NCI-H510A treated with DMSO at 0.1 percent for 48 hours (cell line): ENCODE results near the gene SLC4A4.
"Not testable (repeated sequence)": the region's sequence is repeated elsewhere in the genome, so short reads cannot be mapped to it uniquely, and the experiment has no call there.

Source experiments
- DNase-seq: peaks from one replicate; lab custom pipeline; 2025; lab: John Stamatoyannopoulos, UW

SLC4A4 gene

DNA sequence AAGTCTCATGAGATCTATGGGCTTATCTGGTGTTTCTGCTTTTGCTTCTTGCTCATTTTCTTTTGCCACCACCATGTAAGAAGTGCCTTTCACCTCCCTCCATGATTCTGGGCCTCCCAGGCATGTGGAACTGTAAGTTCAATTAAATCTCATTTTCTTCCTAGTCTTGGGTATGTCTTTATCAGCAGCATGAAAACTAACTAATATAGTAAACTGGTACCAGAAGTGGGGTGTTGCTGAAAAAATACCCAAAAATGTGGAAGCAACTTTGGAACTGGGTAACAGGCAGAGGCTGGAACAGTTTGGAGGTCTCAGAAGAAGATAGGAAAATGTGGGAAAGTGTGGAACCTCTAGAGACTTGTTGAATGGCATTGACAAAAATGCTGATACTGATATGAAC is 70.1 kb downstream of the SLC4A4 start:
- DNase-seq: not testable (repeated sequence)

DNA sequence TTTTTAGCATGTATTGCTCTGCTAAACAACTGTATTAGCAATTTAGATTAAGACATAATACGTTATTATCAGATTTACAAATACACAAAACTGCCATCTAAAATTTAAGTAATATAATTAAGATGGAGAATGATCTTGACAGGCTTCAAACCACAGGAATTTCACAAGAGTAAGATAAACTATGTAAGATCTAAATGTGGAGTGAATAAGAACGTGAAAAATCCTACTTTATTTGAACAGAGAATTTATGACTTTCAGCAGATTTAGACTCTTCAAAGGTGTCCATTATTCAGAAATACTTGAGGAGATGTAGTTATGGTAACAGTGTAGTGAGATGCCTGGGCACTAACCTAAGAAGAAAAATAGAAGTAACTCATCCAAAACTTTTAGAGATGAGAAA is 73.2 kb downstream of the SLC4A4 start:
- no peak for DNase-seq

DNA sequence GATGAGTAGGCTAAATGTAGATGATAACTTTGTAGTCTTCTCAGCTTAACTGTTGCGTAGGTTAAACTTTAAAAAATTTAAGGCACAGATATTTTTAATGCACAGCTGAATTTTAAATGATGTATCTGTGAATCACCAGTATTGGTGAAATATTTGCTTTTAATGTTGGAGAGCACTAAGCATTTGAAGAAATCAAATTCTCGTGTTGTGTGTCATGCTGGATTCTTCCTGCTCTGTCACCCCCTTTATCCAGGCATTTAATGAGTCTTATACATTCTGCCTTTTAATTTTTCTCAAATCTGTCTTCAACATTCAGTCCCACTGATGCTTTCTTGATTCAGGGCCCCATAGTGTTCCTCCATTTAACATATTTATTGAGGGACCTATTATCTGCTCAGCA is 76.7 kb downstream of the SLC4A4 start:
- no peak for DNase-seq

DNA sequence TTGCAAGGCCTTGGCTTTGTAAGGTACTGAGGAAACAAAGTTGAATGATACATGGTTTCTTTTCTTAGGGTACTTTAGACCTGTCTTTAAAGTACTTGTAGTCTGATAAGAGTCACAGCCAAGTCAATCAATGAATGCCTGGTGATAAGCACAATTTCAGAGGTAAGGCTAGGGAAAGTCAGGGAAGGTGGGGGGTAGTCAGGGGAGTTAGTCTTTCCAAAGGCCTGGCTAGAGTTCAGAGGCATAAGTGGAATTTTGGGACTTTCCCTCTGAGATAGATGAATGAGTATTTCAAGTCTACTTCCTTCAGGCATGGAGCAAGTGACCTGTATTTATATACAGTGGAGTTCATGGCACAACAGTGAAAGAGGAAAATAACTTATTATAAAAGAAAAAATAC is 78.3 kb downstream of the SLC4A4 start:
- DNase-seq: no peak

DNA sequence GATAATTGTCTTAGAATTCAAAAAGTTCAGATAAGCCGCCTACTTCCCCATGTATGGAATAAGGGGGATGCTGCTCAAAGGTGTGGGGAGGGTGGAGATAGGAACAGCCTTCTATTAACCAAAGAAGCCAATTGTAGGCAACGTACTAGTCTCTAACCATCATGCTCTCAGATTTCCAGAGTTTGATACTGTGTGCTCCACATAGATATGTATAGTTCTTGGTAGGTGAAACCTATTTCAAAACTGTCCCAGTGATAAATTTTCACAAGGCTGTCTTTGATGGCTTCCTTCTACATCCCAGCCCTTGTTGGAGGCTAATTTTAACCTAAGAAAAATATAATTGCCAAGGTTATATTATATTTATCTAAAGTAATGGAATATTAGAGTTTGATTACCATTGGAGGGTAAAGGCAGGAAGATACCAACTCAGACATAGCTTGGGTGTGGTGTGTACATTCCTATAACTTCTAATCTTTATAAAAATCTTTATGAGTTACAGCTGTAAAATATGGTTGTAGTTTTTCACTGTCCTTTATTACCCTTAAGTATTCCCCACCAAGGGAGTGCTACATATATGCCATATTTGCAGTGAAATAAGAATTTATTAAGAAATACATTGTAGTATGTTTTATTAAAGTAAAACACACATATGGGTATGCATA is 87.7 kb downstream of the SLC4A4 start:
- DNase-seq: no peak

DNA sequence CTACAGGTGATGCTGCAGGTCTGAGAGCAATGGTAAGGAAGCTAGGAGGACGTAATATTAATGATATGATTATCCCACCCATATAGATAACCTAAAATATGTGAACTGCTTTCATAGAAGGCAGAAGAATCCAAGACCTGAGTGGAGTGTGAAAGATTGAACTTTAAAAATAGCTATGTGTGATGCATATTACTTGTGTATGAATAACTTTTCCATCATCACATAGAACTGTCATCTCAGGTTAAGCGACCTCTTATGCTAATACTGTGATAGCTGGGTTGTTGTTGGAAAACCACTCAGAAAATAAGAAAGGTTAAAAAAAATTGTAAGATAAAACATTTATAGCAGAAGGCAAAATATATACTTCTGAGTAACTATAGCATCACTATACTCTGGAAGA is 90.3 kb downstream of the SLC4A4 start:
- no peak for DNase-seq

DNA sequence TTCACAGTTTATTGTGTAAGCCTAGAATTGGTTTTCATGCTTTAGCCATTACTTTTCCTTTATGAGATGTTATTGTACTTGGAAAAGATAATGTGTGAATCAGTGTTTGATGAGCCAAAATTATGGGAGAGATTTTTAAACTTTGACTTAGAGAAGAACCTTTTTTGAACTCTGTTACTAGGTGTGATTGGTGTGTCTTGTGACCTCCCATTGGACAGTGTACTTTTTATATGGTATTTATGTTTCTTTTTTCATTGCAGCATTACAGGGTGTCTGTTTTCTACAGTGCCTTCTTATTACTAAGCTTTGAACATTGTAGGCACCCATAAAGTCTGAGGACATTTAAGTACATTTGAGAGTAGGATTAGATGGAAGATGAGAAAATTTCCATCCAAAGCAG is 91.1 kb downstream of the SLC4A4 start:
- DNase-seq: no peak

DNA sequence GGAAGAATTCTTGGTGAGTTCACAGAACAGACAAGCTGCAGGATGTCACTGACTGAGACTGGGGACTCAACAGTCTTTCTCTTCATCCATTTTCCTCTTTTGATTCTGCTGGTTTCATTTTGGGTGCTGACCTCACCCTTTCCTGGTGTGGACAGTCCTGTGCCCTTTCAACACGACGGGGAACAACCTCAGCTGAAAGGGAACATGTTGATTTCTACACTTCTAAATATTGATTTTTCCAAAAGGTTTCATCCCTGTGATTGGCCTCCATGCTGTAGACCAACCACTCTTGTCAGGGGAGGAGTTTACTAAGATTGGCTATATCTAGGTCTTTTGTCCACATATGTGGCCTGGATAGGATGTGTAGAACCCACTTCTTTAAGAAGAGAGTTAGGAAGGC is 91.8 kb downstream of the SLC4A4 start:
- no peak for DNase-seq

DNA sequence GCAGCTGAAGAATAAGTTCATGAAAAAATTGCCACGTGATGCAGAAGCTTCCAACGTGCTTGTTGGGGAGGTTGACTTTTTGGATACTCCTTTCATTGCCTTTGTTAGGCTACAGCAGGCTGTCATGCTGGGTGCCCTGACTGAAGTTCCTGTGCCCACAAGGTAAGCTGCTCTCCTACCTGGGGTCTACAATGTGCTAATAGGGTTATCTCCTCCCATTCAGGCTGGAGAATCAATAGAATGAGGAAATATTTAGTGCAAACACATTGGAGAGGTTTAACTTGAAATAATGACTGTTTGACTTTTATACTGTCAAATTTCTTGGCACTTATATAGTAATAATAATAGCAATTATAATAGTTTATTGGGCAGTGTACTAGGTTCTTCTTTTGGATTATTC is 101.8 kb downstream of the SLC4A4 start:
- DNase-seq: no peak

DNA sequence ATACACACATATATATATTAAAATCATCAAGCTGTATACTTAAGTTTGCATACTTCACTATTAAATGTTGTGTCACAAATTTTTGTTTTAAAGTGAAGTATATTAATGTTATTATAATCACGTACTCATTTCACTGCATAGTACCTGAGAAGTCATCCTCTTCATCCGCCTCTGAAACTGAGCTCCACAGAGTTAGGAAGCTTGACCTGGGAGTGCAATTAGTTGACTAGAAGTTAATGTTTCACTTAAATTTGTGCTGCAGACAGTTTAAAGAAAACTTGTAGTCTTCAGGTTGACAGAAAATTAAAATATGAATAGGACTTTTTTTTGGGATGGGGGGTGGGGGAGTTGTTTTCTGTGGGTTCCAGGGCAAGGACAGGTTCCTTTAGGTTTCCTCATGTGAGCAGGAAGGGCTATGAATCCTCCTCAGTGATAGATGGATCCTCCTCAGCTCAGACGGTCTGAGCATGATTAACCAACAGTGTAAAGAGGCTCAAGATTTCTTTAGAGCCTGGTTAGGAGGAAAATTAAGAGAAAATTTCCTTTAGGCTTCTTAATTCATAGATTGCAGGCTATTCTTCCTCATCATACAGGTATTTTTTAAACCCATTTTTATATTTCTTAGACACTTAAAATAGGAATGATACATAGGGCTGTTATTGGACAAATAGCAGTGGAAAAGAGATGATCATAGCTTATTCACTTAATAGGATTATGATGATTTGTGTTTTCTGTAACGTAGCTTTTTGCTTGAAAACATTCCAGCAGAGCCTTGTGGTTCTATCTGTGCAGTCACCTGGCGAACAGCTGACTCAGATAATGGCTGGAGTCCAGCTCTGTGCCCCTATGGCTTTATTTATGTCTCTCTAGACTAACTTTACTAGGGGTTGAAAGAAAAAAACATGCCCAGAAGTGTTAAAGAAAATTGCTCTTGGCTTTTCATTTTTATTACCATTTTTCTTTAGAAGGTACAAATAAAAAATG is 102.7 kb downstream of the SLC4A4 start:
- DNase-seq: no peak

DNA sequence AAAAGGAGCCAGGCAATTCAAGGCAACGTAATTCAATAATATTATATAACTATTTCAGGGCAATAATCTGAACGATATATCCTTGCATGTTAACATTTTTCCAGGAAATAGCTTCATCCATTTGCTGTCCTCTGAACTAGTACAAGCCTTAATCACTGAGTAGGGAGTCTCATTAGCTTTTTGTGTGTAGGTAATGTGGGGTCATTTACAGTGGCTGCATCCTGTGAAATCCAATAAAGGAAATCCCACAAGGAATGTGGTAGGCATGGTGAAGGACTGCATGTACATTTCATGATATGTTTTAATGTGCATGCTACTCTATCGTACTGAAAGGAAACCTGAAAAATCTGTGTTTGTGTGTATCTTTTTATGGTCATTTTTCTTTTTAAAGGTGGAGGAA is 103.5 kb downstream of the SLC4A4 start:
- DNase-seq: no peak

DNA sequence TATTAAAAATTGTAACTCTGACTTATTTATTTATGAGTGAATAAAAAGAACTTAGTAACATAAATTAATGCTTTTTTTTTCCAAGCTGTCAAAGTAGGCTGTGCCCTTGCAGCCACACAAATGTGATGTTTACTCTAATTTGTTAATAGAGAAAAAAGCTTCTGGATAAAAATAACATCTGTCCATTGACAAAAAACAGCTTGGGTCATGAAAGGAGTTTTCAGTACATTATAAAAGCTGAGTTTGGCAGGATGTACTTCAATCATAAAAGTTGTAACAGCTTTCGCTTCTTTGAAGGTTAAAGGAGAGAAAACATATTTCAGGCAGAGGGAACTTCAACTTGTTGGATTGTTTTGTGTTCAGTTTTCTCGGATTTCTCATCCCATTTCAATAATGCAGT is 105.6 kb downstream of the SLC4A4 start:
- DNase-seq: no peak

DNA sequence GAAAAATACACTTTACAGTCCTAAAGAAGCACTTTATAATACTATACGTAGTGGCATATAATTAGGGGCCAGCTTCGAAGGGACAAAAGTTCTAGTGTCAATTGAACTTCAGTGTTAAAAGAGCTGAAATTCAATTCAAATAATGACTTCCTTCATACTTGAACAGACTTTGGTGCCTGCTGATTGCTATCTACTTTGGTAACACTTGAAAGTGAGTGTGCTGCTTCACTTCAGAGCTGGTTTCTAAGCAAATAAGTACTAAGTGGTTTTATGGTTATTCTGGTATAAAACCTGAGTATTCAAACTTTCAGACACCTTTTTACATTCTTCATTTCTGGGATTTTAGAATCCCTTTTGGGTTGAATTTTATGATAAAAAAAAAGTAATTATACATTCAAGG is 107.0 kb downstream of the SLC4A4 start:
- DNase-seq: peak; percentile 67

DNA sequence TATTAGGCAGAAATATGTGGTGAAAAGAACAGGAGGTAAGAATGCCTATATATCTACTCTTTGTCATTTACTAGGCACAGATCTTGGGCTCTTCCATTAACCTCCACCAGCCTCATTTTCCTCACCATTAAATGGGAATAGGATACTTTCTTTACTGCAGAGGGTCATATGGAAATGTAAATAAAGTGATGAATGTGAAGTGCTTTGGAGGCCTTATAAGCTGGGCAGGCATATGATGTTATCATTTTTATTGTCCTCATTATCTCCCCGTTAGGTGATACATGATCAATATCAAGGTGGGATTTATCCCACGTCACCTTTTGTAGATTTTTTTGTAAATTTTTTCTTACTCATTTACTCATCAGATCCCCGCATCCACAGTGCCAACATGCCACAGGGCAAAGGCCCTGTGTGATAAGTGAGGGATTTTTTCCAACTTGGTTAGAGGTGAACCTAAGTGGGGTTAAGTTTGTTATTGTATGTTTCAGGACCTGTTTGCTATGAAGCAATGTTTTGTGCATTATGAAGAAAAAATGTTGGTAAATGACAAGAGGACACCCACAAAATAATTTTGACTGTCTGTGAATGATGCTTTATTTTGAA is 107.8 kb downstream of the SLC4A4 start:
- DNase-seq: peak; percentile 56

DNA sequence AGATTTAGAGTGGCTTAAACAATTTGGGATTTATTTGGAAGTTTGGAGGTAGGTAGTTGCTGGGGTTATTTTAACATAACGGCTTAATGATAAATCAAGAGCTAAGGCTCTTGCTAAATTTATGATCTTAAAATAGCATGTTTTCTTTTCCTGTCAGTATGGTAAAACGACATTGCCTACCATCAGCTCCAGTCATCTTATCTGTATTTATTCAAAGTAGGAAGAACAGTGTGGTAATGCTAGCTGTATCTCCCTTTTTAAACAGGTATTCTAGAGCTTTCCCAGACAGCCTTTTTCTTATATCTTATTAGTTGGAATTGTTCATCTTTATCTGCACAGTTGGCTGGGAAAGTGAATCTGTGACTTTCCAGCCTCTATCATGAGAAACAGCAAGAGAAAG is 110.2 kb downstream of the SLC4A4 start:
- no peak for DNase-seq

DNA sequence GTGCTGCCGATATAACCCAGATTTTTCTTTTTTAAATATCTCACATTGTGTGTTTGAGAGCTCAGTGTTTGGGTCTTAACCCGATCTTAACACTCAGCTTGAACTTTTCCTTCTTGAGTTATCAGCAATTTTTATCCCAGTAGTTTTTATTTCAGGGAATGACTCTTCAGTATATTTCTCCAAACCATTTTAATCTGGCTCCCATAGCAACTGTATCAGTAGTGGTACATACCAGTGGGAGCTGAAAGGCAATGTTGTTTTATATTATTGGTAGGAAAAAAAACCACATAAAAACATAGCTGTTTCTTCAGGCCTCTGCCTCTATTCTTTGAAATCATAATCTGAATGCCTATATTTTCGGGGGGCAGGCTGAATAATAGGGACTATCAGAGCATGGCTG is 111.1 kb downstream of the SLC4A4 start:
- no peak for DNase-seq

DNA sequence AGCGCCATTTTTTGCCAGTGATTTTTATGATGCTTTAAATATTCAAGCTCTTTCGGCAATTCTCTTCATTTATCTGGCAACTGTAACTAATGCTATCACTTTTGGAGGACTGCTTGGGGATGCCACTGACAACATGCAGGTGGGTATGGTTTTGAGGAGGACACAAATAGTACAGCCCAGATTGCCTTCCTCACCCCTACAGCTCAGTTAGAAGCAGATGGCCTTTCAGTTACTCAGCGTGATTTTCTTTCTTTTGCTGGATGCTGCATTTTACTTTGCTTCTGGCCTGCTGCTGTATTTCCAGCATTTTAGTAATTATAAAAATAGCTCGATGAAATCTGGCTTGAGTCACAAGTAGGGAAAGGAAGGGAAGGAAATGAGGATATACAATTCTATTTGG is 114.7 kb downstream of the SLC4A4 start:
- no peak for DNase-seq

DNA sequence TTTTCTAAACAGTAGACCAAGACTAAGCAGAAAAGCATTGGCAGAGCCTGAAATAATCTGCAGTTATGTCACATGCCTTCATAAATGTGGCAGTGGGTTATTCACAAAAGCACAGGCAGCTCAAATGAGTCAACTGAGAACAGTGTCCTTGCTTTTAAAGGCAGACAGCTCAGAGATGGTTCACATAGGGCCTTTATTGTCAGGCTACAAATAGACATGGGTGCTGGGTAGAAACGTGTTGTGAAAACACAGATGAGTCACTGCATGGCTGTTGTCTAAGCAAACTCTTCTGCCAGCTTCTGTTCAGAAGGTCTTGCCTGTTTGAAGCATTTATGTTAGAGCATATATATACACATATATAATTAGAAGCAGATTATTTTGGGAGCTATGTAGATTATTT is 118.0 kb downstream of the SLC4A4 start:
- peak; percentile 46 for DNase-seq

DNA sequence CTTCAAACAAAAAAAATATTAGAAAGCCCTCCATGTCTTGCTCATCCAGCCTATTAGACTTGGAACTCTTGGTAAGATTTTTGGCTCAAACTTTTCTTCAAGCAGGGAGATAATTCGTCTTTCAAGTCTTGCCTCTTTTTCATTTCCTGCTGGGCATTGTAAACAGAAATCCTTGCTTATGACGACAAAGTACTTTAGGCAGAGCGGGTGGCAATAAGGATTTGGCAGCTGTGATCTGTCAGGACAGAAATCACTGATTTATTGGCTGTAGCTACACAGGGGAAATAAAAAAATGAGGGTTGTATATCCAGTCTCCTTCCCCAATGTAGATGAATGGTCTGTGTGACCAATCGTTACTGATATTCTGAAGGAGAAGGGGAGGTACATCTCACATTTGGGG is 121.6 kb downstream of the SLC4A4 start:
- DNase-seq: peak; percentile 63

DNA sequence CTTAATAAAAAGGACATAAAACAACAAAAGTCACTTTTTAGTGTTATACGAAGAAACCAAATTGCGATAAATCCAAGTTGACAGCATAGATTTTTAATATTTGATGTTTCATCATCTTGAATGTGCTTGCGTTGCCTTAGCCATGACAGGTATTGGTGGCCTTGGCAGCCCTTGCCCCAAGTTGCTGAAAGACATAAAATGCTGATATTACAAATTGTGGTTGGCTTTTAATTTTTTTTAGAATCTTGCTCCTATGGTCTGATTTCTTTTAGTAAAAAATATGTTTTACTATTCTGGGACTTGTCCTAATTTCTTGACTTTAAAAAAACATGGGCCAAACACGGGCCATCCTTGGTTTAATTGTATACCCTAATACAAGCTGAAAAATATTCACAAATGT is 122.6 kb downstream of the SLC4A4 start:
- DNase-seq: no peak

DNA sequence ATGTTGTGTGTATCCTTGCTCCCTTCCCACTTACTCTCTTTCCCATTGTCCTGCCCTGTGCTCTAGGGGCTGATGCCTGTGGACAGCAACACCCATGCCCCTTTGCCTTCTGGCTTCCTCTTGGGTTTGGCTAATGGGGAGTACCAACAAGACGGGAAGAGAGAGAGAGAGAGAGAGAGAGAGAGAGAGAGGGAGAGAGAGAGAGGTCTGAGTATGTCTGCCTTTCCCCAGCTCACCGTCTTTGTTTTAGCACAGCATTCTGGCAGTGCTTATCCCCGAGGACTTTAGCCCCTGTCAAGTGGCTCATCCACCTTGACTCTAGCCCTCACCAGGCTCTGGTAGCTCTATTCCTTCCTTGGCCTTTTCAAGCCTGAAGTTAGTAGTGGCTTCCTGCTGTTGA is 128.0 kb downstream of the SLC4A4 start:
- DNase-seq: no peak

DNA sequence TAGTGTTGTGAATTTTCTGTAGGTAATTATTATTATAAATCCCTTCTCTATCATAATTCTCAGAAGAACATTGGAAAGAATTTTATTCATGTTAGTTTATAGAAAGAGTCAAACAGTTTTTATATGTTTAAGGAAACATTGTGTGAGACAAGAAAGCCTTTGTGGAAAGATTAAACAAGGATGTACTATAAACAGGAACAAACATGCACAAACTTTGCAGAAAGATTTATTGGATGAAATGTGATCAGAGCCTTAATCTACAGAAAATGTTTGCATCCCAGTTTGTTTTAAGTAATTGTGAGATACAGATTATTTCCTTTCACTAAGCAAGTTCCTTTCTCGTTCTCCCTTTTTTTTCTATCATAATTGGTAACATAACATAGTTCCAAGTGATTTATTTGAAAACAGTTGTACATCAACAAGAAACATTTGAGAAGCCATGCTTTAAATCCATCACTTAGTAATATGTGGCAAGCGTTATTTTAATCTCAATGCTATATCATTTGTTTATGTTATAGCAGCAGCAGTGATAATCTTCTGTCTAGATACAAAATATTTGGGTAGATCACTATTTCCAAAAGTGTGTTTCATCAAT is 129.4 kb downstream of the SLC4A4 start:
- no peak for DNase-seq

DNA sequence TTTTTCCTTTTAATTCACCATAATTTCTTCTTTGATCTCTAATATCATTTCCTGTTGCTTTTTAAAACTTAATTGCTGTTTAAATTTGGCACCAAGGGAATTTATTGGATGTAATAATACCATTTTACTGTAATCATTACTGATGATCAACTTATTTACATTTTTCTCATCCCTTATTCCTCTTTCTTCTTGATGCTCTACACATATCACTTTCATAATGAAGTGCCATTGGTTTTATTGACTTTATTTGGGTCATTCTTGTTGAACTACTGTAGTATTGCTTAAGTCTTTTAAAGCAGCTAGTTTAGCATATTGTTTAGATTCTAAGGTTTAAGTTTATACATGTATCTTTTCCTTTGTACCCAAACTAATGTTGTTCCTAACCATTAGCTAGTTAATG is 130.7 kb downstream of the SLC4A4 start:
- no peak for DNase-seq
